ENCODE measurements around the gene RHOC. TPM values are rescaled to one million over a fixed set of nuclear protein-coding genes. Genes with fewer than 3 reads are reported as not detected.

The RHOC gene
- total RNA-seq, 1 donor from 2014 or later = 129 TPM

DNA sequence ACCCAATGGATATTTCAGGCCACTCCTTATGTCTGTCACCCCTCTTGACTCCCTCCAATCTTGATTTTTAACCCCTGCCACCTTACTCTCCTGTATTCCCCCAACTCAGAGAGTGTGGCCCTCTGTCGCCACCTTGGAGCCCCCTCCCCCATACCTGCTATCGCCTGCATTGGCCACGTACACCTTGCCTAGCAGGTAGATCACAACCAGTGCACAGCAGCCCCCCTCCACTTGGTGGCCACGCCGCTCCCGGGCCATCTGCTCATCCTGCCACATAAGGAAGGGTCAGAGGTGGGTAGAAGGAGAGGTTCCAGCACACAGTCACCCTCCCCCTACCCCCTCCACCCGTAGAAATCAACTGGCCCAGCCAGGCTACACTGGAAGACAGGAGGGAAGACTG lies 5.3 kb upstream of the RHOC start:
- Histone ChIP-seq H3K27me3 (ENCODE audit: low read depth) (no peaks in the 10 kb centered on the region), H3K4me3 (no peak overlapping the region), H3K27ac (replicated peaks) (no peak overlapping the region), H3K9me3 (replicated peaks) (no peaks in the 10 kb centered on the region), H3K4me1 (peaks cover 32% of the 10 kb centered on the region), H3K36me3 (no peaks in the 10 kb centered on the region)
- DNase-seq = no peak
- intact Hi-C loops (cut with micrococcal nuclease) = no loop called here
- no peak for TF ChIP-seq CTCF (IDR thresholded peaks at IDR 0.05; ENCODE audit: borderline replicate concordance)

GRCh38 chr1:112711670-112712069 lies 4.7 kb upstream of the RHOC start:
- peaks cover 34% of the 10 kb centered on the region for H3K4me1 ChIP-seq
- H3K9me3 ChIP-seq (replicated peaks) = no peaks in the 10 kb centered on the region
- no peak overlapping the region for H3K27ac ChIP-seq (replicated peaks)
- TF ChIP-seq CTCF (IDR thresholded peaks at IDR 0.05; ENCODE audit: borderline replicate concordance) = no peak
- no peak for DNase-seq
- intact Hi-C loops (cut with micrococcal nuclease) = no loop called here
- H3K27me3 ChIP-seq (ENCODE audit: low read depth) = no peaks in the 10 kb centered on the region
- no peaks in the 10 kb centered on the region for H3K36me3 ChIP-seq
- no peak overlapping the region for H3K4me3 ChIP-seq

GRCh38 chr1:112711041-112711440 lies 4.1 kb upstream of the RHOC start:
- Histone ChIP-seq H3K9me3 (replicated peaks) (no peaks in the 10 kb centered on the region), H3K27me3 (ENCODE audit: low read depth) (no peaks in the 10 kb centered on the region), H3K27ac (replicated peaks) (no peak overlapping the region), H3K36me3 (no peaks in the 10 kb centered on the region), H3K4me3 (no peak overlapping the region), H3K4me1 (peaks cover 37% of the 10 kb centered on the region)
- intact Hi-C loops (cut with micrococcal nuclease) = no loop called here
- no peak for TF ChIP-seq CTCF (IDR thresholded peaks at IDR 0.05; ENCODE audit: borderline replicate concordance)
- no peak for DNase-seq

GRCh38 chr1:112710586-112710985 lies 3.7 kb upstream of the RHOC start:
- TF ChIP-seq CTCF (IDR thresholded peaks at IDR 0.05; ENCODE audit: borderline replicate concordance) = no peak
- Histone ChIP-seq H3K27me3 (ENCODE audit: low read depth) (no peaks in the 10 kb centered on the region), H3K27ac (replicated peaks) (no peak overlapping the region), H3K4me1 (peaks cover 37% of the 10 kb centered on the region), H3K9me3 (replicated peaks) (no peaks in the 10 kb centered on the region), H3K36me3 (no peaks in the 10 kb centered on the region), H3K4me3 (no peak overlapping the region)
- intact Hi-C loops (cut with micrococcal nuclease) = no loop called here
- no peak for DNase-seq

GRCh38 chr1:112710159-112710558 lies 3.2 kb upstream of the RHOC start:
- Histone ChIP-seq H3K9me3 (replicated peaks) (no peaks in the 10 kb centered on the region), H3K36me3 (no peaks in the 10 kb centered on the region), H3K4me1 (peaks cover 40% of the 10 kb centered on the region), H3K4me3 (no peak overlapping the region), H3K27me3 (ENCODE audit: low read depth) (no peaks in the 10 kb centered on the region), H3K27ac (replicated peaks) (no peak overlapping the region)
- DNase-seq = no peak
- no peak for TF ChIP-seq CTCF (IDR thresholded peaks at IDR 0.05; ENCODE audit: borderline replicate concordance)
- intact Hi-C loops (cut with micrococcal nuclease) = no loop called here

DNA sequence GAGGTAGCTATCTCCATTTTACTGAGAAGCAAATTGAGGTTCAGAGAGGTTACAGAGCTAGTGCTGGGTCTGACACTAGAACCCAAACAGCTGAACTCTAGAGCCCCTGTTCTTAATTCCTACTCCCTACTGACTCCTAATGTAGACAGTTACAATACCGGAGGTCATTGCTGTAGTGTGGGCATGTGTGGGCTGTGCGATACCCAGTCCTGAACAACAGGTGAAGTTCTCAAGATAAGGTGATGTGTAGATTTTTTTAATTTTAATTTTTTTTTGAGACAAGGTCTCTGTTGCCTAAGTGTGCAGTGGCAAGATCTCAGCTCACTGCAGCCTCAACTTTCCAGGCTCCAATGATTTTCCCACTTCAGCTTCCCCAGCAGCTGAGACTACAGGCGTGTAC lies 1.6 kb upstream of the RHOC start:
- no peaks in the 10 kb centered on the region for H3K27me3 ChIP-seq (ENCODE audit: low read depth)
- peaks cover 41% of the 10 kb centered on the region for H3K4me1 ChIP-seq
- H3K36me3 ChIP-seq = no peaks in the 10 kb centered on the region
- H3K27ac ChIP-seq (replicated peaks) = no peak overlapping the region
- no peak for TF ChIP-seq CTCF (IDR thresholded peaks at IDR 0.05; ENCODE audit: borderline replicate concordance)
- no peak for DNase-seq
- intact Hi-C loops (cut with micrococcal nuclease) = loop anchor here (5.0 kb wide), 1 partner anchor 91 kb away; the partner anchor contains the start of genes CAPZA1 and ST7L
- no peaks in the 10 kb centered on the region for H3K9me3 ChIP-seq (replicated peaks)
- H3K4me3 ChIP-seq = no peak overlapping the region

Data from left ventricle myocardium inferior (tissue), 1 donor.